C4-2B (cell line): Measurements from ENCODE around the gene SCRT2.

ENCODE experiments used
- ZFX ChIP-seq: fragments of 450-650 bp; IDR thresholded peaks from 2 replicates; pipeline ENCODE4 v1.6.1; 2017
- TF ChIP-seq, protein P1 (sequence below): fragments of 450-650 bp; conservative IDR thresholded peaks from 2 replicates; pipeline ENCODE4 v1.5.1; 2017; ENCODE audit warnings: mild to moderate bottlenecking

DNA sequence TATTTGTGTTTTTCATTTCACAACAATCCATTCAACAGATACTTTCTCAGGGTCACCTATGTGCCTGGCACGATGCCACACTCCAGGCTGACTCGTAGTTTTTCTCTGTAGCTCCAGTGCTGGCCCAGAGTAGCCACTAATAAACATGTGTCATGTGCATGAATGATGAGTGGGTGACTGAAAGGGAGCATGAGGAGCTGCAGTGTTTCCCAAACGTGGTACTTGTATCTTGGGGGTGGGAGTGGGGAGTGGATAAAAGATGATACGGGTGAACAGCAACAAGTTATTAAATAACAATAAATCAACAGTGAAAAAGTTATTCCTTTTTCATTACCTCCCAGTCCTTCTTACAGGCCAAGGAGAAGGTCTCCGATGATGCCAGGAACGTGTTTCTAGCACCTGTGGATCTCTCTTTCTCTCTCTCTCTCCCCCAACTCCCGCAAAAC lies 39.7 kb downstream of the SCRT2 start:
- TF ChIP-seq, protein P1, sequence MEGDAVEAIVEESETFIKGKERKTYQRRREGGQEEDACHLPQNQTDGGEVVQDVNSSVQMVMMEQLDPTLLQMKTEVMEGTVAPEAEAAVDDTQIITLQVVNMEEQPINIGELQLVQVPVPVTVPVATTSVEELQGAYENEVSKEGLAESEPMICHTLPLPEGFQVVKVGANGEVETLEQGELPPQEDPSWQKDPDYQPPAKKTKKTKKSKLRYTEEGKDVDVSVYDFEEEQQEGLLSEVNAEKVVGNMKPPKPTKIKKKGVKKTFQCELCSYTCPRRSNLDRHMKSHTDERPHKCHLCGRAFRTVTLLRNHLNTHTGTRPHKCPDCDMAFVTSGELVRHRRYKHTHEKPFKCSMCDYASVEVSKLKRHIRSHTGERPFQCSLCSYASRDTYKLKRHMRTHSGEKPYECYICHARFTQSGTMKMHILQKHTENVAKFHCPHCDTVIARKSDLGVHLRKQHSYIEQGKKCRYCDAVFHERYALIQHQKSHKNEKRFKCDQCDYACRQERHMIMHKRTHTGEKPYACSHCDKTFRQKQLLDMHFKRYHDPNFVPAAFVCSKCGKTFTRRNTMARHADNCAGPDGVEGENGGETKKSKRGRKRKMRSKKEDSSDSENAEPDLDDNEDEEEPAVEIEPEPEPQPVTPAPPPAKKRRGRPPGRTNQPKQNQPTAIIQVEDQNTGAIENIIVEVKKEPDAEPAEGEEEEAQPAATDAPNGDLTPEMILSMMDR, result no peak
- TF ChIP-seq ZFX, result no peak
